ENCODE data around the gene RPS6KA1.
"Not testable (repeated sequence)": the region's sequence is repeated elsewhere in the genome, so short reads cannot be mapped to it uniquely, and the experiment has no call there.

The RPS6KA1 gene

DNA sequence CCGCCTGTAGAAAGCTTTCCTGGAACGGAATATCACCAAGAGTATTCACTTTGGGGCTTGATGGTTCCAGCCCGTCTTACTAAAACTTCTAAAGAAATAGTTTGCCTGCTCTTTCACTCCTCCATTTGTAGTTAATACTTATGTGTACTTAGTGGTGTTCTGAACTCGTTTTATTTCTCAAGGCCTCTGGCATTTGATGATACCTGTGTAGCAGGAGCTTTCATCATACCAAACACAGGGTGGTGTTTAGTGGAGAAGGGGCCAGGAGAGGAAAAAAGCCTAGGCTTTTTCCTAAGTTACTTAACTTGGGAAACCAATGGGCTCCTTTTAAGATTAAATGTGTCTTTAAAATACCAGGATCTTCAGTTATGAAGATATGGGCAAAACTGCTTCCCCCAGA, 74.3 kb downstream of the RPS6KA1 start:
- no peak for DNase-seq

DNA sequence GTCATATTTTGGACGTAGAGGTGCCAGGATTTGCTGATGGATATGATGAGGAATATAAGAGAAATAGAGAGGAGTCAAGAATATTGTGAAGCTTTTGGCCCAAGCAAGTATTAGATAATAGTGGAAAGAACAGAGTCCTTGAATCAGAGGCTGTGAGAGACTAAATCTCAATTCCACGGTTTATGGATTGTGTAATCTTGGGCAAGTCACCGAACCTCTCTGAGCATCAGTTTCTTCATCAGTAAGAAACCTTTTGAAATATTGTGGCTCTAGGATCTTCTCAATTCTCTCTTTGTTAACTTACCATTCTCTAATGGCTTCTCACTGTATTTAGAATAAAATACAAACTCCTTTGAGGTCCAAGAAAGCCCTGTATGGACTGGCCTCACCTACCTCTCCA, 77.6 kb downstream of the RPS6KA1 start:
- no peak for DNase-seq

DNA sequence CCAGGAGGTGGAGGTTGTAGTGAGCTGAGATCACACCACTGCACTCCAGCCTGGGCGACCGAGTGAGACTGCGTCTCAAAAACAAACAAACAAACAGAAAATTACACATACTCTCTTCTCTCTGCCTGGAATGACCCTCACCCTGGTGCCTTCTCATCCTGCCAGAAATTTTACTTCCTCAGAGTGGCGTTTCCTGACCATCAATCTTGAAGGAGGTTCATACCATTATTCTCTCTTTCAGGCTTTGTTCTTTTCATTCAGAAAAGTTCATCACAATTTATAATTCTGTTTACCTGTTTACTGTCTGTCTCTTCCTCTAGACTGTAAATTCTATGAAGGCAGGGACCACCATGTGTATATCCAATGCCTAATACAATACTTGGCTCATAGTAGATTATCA, 79.3 kb downstream of the RPS6KA1 start:
- no peak for DNase-seq

DNA sequence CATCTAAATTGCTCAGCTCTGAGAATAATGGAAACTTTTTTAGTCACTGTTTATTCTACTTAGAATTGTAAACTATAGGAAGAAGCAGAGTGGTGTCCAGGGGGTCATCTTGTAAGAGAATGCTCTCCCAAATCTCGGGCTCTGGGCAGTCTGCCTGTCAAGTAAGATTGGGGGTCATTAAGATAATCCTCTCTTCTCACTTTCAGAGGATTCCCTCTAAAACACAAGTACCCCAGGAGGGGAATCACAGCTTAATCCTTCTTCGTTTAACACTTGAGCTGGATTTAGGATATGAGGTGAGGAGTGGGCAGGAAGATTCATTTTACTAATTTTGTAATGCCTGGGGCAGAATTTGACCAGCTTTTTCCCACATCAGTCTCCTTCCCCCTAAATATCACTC, 81.2 kb downstream of the RPS6KA1 start:
- DNase-seq = no peak

DNA sequence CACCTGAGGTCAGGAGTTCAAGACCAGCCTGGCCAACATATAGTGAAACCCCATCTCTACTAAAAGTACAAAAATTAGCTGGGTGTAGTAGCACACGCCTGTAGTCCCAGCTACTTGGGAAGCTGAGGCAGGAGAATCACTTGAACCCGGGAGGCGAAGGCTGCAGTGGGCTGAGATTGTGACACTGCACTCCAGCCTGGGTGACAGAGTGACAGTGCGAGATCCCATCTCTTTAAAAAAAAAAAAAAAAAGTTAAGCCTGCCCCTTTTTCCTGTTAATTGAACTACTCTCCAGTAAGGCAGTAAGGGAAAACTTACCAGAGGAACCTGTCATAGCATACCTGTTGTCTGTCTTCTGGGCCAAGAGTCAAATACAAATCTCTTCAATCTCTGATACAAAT, 83.1 kb downstream of the RPS6KA1 start:
- DNase-seq = not testable (repeated sequence)

DNA sequence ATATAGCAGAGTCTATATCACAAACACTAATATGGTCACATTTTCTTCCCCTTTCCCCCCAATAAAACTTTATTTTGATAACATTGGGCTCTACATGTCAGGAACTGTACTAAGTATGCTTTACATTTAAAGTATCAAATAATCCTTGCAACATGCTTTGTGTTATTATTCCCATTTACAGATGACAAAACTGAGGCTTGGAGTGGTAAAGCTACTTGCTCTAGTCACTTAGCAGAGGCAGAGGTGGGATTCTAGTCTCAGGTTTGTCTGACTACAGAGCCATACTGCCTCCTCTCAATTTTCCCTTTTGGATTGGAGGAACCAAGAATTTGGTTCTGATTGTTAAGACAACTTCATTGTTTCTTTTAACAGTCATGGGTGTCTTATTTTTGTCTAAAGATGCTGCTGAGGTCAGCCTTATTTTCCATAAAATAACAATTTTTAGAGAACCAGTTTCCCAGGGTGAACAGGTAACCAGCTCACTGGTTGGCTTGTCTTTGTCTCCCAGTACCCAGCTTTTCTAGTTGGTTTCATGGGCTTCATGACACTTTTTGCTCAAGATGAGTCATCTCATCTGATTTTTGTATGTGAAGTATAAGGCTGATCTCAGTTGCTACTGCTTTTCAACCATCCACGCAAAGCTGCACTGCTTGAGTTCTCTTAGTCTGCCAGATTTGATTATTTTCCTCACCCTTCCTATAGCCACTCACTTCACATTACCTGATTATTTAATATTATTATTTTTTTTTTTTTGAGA, 85.3 kb downstream of the RPS6KA1 start:
- no peak for DNase-seq

DNA sequence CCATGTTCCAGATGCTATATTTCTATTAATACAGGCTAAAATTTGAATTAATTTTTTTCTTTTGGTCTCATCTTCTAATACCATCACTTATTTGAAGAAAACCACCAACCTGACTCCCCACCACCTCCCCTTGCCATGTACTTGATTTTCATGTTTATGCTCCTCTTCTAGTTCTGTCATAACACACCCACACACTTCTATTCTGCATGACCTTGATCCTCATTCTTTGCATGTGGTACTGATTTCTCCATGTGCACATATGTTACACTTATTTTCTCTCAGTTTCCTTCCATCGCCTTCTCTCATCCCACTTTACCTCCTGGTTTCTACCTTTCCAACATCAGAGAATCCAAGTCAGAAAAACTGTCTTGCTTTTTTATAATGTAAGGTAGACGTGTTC, 87.3 kb downstream of the RPS6KA1 start:
- no peak for DNase-seq

DNA sequence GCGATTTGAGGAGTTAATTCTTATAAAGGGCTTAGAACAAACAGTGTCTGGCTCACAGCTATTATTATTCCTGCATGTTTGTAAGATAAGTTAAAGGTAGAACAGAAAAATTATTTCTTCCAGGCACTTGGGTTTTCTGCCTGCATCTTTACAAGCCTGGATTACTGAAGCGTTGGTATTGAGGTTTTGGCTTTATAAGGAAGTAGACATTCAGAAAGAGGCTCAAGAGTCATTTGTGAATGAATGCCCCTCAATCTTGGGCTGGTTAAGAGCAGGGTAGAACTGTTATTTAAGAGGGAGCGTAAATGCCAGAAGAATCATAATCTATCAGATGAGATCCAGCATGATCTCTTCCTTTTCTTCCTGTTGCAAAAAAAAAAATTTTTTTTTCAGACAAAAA, 89.0 kb downstream of the RPS6KA1 start:
- DNase-seq = no peak

Measured in stimulated activated CD4-positive, alpha-beta T cell treated with anti-CD3 and anti-CD28 coated beads, Interleukin-1b, Interleukin-23, amount 100 ng/mL, for 48 hours (primary cell).